Daoy (cell line): ENCODE results near the gene CFB. TPM values are rescaled to one million over a fixed set of nuclear protein-coding genes. Genes with fewer than 3 reads are reported as not detected.
"Not testable (repeated sequence)": the region's sequence is repeated elsewhere in the genome, so short reads cannot be mapped to it uniquely, and the experiment has no call there.

Experiments
- DNase-seq: peaks from one replicate; pipeline ENCODE4 v3.0.0-alpha.2; 2015; ENCODE audit warnings: low read depth
- total RNA-seq: library from RNA; depleted of rRNA; stranded (reverse); fragments of >200 nt; shearing (Covaris generic); gene quantifications from 2 replicates; pipeline ENCODE4 v1.2.3, GENCODE V29; 2014; rRNA removed

CFB gene
- total RNA-seq = 0.18 and 0.86 TPM in 2 replicates

DNA sequence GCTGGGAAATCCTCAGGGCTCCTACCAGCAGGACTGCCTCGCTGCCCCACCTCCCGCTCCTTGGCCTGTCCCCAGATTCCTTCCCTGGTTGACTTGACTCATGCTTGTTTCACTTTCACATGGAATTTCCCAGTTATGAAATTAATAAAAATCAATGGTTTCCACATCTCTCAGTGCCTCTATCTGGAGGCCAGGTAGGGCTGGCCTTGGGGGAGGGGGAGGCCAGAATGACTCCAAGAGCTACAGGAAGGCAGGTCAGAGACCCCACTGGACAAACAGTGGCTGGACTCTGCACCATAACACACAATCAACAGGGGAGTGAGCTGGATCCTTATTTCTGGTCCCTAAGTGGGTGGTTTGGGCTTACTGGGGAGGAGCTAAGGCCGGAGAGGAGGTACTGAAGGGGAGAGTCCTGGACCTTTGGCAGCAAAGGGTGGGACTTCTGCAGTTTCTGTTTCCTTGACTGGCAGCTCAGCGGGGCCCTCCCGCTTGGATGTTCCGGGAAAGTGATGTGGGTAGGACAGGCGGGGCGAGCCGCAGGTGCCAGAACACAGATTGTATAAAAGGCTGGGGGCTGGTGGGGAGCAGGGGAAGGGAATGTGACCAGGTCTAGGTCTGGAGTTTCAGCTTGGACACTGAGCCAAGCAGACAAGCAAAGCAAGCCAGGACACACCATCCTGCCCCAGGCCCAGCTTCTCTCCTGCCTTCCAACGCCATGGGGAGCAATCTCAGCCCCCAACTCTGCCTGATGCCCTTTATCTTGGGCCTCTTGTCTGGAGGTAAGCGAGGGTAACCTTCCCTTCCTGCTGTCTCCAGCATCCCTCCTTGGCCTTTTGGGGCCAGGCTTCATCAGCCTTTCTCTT is at the start of gene CFB:
TSS of gene CFB (plus strand) at position 589 of the 863 bp plus-strand sequence. CDS start at position 716, 127 bp downstream.
- peak; percentile 92 for DNase-seq

- no peak for DNase-seq
These were observed 49.4 kb upstream of the CFB start for GRCh38 chr6:31896493-31896855.

- DNase-seq = no peak
These were observed 48.9 kb upstream of the CFB start for GRCh38 chr6:31896856-31897611.

DNA sequence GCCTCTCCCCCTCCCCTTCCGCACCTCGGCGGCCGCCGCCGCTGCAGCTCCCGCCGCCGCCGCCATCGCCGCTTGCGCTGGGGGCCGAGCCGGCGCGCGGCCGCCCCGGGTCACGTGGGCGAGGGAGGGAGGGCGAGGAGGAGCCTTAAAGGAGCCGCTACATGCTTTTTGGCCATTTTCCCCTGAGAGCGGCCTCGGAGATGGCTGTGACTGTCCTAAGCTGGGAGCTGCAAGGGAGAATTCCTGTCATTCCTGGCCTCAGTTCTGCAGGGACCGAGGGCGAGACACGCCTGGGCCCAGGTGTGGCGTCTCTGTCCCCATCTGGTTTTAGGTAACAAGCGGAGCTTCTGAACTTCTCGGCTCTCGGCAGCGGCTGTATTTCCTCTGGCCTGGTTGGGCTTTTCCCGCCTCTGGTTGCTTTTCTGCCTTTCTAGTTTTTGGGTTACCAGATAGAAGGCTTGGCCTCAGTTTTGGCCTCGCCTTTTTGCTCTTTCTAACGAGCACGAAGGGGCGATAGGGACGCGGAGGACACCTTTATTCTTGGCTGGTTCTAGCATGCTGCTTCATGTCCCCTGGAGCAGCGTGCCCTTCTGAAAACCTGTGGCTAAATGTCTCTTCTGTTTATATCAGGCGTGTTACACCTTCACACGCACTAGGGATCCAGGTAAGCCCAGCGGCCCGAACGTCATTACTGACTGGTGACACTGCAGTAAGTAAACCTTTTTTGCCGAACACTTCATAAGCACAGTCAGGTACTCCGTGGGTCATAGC is 48.1 kb upstream of the CFB start, which contains the start of gene EHMT2:
TSS of gene EHMT2 (minus strand) at position 87 of the 771 bp plus-strand sequence. CDS start at position 66, 21 bp downstream.
- peak; percentile 94 for DNase-seq

GRCh38 chr6:31898383-31899011 is 47.4 kb upstream of the CFB start:
- DNase-seq = peak; percentile 43

DNA sequence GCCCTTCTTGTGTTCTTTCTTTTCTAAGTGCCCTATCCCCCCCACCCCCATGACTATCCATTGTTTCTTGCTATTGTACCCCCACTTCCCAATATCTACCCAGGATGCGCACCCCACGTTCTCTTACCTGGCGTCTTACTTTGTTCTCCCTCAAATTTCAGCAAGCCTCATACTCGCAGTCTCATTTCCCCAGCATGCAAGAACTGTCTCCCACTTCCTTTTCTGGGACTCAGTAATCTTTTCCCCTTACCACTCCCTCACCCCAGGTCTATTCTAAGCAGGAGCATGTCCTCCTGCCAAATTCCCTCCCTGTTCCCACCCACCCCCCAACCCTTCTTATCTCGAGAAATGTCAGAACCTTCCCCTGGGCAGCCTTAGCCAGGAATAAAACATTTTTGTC is 46.7 kb upstream of the CFB start:
- no peak for DNase-seq

DNA sequence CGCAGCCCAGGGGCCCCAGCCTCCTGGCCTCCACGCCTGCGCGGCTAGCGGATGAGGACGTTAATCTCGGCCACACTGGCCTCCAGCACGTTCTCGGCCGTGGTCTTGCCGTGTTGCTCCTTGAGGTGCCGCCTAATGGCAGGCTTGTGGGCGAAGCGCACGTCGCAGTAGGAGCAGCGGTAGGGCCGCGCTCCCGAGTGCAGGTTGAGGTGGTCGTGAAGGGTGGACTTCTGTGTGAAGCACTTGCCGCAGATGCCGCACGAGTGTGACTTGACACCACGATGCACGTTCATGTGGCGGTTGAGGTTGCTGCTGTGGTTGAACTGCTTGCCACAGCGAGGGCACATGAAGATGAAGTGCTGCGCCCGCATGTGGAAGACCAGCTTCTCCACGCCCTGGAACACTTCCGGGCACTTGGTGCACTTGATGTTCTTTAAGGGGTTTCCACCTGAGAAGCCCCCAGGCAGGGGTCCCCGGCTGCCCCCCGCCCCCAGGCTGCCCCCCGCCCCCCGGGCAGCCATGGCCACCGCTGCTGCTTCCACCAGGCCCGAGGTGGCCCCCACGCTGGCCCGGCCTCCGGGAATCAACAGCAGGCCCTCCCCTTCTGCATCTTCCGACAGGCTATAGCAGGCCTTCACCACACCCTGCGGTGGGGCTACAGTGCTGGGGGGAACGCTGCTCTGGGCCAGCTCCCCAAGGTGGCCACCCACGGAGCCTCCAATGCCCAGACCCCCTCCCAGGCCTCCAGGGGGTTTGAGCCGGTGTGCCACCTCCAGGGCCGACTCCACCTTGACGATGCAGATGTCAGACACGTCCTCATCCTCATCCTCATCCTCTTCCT is 45.8 kb upstream of the CFB start:
- DNase-seq = no peak

DNA sequence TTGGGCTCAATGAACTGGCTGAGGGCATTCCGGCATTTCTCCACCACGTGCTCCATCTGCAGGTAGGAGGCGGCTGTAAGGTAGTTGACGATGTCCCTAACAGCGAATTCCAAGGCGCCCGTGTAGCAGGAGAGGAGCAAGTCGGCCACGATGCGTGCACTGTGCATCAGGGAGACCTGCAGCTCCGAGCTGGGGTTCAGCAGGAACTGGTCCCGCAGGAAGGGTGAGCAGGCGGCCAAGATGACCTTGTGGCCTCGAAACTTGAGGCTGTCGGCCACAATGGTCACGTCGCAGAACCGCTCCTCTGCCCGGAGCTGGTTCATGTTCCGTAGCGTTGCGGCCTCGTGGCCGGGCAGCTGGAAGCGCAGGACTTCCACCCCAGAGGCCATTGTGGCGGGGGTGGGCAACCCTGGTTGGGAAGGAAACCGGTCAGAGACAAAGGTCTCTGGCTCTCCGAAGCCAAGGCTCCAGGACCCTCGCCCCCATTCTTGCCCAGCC is 44.9 kb upstream of the CFB start:
- no peak for DNase-seq

DNA sequence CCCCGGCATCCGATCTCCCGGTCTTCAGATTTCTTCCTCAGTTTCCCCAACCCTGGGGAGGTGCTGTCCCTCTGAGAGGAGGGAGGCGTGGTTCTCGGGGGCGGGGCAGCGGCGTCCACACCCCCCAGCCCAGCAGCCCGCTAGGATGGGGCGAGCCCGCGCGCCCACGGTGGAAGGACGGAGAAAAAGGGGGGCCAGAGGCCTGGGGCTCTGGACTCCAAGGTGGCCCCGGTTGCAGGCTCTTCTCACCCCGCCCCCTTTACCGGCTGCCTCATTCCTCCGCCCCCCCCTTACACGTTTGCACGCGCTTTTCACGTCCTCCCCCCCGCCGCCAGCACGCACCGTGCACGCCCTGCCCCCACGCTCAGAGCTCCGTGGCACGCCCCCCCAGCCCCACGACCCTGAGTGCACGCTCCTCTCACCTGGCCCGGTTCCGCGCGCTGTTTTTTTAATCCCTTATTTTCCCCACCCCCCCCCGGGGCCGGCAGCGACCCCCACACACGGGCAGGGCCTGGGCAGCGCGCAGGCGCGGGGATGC is 44.4 kb upstream of the CFB start:
- DNase-seq = peak; percentile 66

DNA sequence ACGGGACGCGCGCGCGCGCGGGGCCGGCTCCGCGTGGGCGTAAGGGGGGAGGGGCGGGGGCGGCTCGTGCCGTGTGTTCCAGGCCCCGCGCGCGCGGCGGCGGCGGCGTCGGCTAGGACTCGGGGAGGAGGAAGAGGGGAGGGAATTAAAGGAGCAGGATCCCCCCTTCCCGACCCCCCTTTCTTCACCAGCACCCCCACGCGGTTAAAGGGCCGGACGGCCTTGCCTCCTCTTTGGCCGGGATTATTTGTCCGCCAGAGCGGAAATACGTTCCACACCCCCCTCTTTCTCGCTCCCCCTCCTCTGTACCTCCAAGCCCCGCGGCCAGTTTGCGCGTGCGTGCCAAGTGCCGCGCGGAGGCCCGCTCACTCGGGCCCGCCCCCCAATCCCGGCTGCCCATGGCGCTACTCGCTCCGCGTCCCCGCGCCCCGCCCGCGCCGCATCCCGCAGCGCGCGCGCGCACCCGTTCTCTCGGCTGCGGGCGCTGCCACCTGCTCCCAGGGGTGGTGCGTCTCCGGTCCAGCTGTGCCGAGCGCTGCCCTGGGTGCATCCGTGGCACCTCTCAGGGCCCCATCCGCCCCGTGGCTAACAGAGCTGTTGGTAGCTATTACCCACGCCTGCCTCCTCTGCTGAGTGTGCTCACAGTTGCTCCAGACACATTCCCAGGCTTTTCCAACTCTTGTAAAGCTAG is 43.8 kb upstream of the CFB start, which contains the start of gene ZBTB12:
TSS of gene ZBTB12 (minus strand) at position 134 of the 691 bp plus-strand sequence. CDS start 781 bp downstream, outside the sequence.
- DNase-seq = peak; percentile 97

DNA sequence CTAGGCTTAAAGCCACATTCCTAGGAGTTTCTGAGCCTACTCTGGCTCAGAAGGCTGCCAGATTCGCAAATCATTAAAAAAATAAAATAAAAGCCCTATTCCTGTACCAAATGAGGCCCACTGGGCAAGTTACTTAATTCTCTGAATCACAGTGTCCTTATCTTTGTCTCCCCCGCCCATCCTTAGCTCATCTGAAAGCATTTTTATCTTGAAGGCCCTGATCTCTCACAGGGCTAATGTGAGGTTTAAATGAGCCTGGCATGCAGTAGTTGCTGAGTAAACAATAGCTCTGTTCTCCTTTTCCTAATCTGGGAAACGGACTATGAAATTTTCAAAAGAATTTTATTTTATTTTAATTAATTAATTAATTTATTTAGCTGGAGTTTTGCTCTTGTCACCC is 41.9 kb upstream of the CFB start:
- no peak for DNase-seq

DNA sequence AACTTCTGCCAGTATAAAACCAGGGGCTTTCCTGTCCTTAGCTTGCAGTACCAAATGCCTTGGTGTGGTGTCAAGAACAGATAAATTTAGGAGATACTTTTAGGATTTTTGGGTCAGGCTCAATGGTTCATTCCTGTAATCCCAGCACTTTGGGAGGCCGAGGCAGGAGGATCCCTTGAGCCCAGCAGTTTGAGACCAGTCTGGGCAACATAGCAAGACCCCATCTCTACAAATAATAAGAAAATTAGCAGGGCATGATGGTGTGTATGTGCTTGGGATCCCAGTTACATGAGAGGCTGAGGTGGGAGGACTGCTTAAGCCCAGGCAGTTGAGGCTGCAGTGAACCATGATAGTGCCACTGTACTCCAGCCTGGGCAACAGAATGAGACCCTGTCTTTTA is 40.9 kb upstream of the CFB start:
- no peak for DNase-seq

DNA sequence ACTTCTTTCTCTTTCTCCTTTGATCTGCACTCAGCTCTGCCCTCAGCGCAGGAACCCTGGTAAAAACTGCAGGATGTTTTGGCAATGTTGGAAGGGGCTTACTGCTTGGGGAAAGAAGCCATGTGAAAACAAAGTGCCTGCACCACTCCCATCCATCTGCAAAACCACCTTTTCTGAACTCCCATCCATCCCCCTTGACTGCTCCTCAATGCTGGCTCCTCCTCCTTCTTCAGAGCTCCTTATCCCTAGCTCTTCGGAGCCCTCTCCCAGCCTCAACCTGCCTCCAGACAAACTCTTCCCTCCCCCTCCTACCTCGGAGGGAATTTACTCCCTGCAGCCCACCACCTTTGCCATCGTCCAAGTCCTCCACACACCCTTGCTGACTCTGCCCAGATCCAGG is 39.8 kb upstream of the CFB start:
- DNase-seq = no peak

DNA sequence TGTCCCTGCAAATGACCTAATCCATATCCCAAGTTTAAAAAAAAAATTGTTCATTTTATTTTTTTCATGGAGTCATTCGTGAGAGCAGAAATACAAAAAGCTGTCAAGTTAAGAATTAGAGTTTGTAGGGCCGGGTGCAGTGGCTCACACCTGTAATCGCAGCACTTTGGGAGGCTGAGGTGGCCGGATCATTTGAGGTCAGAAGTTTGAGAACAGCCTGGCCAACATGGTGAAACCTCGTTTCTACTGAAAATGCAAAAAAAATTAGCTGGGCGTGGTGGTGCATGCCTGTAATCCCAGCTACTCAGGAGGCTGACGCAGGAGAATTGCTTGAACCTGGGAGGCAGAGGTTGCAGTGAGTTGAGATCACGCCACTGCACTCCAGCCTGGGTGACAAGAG is 39.2 kb upstream of the CFB start:
- not testable (repeated sequence) for DNase-seq

DNA sequence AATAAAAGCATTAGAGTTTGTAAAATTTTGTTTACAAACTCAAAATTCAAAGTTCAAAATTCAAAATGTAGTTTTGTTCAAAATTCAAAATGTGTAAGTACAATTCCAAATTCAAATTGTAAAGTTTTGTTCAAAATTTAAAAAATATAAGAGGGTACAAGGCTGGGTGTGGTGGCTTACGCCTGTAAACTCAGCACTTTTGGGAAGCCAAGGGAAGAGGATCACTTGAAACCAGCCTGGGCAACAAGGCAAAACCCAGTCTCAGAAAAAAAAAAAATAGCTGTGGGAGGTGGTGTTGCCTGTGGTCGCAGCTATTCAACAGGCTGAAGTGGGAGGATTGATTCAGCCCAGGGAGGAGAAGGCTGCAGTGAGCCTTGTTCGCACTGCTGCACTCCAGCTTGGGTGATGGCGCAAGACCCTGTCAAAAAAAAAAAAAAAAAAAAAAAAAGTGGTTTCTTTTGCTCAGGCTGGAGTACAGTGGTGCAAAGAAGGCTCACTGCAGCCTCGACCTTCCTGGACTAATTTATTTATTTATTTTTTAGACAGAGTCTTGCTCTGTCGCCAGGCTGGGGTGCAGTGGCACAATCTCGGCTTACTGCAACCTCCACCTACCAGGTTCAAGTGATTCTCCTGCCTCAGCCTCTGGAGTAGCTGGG is 38.6 kb upstream of the CFB start:
- DNase-seq = peak; percentile 88

GRCh38 chr6:31908255-31908654 is 37.6 kb upstream of the CFB start:
- not testable (repeated sequence) for DNase-seq

GRCh38 chr6:31908791-31909190 is 37.1 kb upstream of the CFB start:
- DNase-seq = peak; percentile 55

DNA sequence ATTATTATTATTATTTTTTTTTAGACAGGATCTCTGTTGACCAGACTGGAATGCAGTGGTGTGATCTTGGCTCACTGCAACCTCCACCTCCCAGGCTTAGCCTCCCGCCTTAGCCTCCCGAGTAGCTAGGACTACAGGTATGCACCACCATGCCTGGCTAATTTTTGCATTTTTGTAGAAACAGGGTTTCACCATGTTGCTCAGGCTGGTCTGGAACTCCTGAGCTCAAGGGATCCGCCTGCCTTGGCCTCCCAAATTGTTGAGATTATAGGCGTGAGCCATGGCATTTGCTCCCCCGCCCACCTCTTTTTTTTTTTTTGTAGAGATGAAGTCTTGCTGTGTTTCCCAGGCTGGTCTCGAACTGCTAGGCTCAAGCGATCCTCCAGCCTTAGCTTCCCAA is 36.6 kb upstream of the CFB start:
- DNase-seq = not testable (repeated sequence)
